ENCODE measurements around the gene TICRR.

TICRR gene

GRCh38 chr15:89667706-89667960 lies 92.4 kb downstream of the TICRR start:
- ATAC-seq (no peak), DNase-seq (ENCODE audit: low spot score in 2 of 2) (no peak)
- H3K27ac Mint-ChIP-seq = no peak overlapping the region
- no peaks in the 10 kb centered on the region for H3K9me3 Mint-ChIP-seq
- no peak overlapping the region for H3K4me3 Mint-ChIP-seq
- H3K36me3 Mint-ChIP-seq = no peaks in the 10 kb centered on the region
- H3K4me1 Mint-ChIP-seq = no peaks in the 10 kb centered on the region

GRCh38 chr15:89668171-89668570 lies 92.9 kb downstream of the TICRR start:
- H3K9me3 Mint-ChIP-seq = no peaks in the 10 kb centered on the region
- ATAC-seq (no peak), DNase-seq (ENCODE audit: low spot score in 2 of 2) (no peak)
- no peaks in the 10 kb centered on the region for H3K4me1 Mint-ChIP-seq
- H3K36me3 Mint-ChIP-seq = no peaks in the 10 kb centered on the region
- H3K4me3 Mint-ChIP-seq = no peak overlapping the region
- H3K27ac Mint-ChIP-seq = no peak overlapping the region

DNA sequence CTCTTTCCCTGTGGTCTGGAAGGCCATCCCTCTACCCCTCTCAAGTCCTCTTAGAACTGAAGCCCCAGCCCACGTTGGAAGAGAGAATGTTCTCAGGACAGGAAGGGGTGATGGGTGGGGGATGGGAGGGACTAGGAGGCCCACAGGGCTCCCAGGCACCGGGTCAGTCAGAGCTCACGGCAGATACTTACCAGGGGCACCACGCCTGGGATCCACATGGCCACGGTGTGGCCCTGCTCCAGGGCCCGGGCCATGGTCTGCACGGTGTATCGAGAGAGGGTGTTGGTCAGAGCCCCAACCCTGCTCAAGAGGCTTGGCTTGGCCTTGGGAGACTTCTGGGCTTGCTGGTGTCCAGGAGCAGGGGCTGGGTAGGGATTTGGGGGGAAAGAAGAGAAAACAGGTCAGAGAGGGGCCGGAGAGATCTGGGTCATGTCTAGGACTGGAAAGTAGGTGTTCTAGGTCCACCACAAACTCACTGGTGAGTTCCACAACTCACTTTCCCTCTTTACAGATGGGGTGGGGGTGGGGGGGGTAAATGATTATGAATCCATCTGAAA lies 94.1 kb downstream of the TICRR start:
- H3K4me1 Mint-ChIP-seq = no peaks in the 10 kb centered on the region
- DNase-seq (ENCODE audit: low spot score in 2 of 2) (no peak), ATAC-seq (no peak)
- H3K36me3 Mint-ChIP-seq = no peaks in the 10 kb centered on the region
- H3K9me3 Mint-ChIP-seq = no peaks in the 10 kb centered on the region
- H3K27ac Mint-ChIP-seq = no peak overlapping the region
- no peak overlapping the region for H3K4me3 Mint-ChIP-seq

DNA sequence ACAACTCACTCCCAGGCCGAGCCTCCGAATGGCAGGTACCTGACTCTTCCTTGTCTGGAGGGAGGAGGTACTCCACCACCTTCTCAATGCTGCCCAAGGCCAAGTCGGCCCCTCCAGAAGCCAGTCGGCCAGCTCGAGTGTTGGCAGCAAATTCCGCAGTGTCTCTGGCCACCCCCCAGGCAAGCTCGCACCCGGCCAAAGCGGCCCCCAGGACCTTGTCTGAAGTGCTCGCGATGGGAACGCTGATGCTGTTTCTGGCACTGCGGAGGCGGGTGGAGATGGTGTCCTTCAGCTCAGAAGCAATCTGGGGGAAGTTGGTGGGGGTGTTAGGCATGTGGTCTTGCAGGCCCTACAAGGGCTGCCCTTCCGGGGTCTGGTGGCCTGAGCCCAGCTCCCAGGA lies 94.7 kb downstream of the TICRR start:
- H3K27ac Mint-ChIP-seq = no peak overlapping the region
- no peak for ATAC-seq
- no peak for DNase-seq (ENCODE audit: low spot score in 2 of 2)
- H3K36me3 Mint-ChIP-seq = no peaks in the 10 kb centered on the region
- H3K4me1 Mint-ChIP-seq = no peaks in the 10 kb centered on the region
- no peaks in the 10 kb centered on the region for H3K9me3 Mint-ChIP-seq
- H3K4me3 Mint-ChIP-seq = no peak overlapping the region

DNA sequence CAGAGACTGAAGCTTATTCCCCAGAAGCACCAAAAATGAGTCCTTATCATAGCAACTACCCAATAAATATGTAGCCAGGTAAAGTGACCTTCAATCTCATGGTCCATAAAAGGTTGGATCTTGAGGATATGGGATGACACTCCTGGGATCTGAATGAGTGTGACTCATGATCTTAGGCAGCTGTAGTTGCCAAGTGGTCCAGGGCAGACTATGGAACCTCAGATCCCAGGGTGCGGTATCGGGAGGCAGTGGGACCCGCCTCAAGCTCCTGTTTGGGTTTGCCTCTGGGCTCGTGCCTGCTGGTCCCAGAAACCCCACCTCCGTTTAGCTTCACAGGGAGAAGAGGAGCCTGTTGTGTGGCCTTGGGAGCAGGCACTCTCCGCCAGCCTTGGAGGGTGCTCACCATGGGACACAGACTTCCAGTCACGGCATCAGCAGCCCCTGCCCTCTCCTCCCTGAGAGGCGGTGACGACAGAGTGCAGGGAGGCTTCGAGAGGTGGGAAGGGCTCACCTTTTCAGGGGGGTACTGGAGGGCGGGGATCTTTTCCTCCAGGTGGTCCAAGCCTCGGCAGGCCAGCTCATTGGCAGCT lies 95.8 kb downstream of the TICRR start:
- no peaks in the 10 kb centered on the region for H3K4me1 Mint-ChIP-seq
- no peaks in the 10 kb centered on the region for H3K9me3 Mint-ChIP-seq
- H3K4me3 Mint-ChIP-seq = no peak overlapping the region
- H3K27ac Mint-ChIP-seq = no peak overlapping the region
- ATAC-seq (no peak), DNase-seq (ENCODE audit: low spot score in 2 of 2) (no peak)
- H3K36me3 Mint-ChIP-seq = no peaks in the 10 kb centered on the region

DNA sequence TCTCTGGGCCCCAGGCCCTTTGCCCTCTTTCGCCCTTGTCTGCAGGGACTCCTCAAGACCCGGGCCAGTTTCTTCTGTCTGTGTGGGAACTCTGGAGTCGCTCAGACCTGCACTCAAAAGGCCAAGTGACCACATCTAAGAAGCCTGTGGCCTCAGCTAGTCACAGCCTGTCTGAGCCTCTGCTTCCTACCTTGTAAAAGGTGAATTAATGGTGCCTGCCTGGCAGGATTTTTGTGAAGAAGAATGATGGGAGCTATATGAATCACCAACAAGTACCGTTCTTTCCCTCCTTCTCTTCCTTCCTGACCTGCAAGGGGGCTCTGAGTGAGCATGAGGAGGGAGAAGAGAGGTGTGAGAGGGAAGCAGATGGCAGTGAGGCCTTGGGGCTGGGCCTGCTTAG lies 96.4 kb downstream of the TICRR start:
- H3K36me3 Mint-ChIP-seq = no peaks in the 10 kb centered on the region
- DNase-seq (ENCODE audit: low spot score in 2 of 2) (no peak), ATAC-seq (no peak)
- no peak overlapping the region for H3K4me3 Mint-ChIP-seq
- H3K9me3 Mint-ChIP-seq = no peaks in the 10 kb centered on the region
- no peak overlapping the region for H3K27ac Mint-ChIP-seq
- no peaks in the 10 kb centered on the region for H3K4me1 Mint-ChIP-seq

DNA sequence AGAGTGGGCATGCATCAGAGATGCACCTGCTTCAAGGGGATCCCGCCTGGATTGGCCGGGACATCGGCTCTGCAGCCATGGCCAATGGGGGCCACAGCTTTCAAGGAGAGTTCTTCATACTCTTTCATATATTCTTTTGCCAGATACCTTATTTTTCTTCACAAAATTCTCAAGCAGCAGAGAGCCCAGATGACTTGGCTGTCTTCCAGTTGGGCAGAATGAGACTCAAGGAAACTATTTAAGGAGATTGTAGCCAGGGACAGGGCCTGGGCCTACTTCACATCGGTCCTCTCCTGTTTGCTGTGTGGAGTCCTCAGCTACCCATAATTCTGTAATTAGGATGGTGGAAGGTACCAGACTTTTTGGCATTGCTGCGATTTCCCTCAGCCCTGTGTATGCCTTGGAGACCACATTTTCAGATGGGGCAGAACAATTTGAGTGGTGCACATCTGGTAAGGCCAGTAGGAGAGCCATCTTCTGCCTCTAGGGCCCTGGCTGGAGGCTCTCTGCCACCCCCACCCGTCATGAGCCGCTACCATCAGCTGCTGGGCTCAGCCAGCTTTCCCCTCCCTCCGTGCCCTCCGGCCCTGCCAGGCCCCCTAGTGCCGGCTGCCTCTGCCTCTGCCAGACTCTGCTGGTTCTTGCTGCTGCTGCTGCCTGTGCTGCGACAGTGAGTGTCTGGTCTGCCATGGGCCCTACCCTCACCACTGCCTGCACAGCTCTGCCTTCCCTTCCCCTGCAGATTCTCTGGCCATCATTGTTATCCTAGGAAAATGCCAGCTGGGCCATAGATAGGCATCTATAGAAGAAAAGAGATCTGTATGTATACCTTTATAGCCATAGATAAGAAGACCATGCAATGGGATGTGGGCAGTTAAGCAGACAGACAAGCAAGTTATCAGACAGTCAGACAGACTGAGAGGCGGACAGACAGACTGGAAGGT lies 97.2 kb downstream of the TICRR start:
- no peaks in the 10 kb centered on the region for H3K36me3 Mint-ChIP-seq
- ATAC-seq (no peak), DNase-seq (ENCODE audit: low spot score in 2 of 2) (no peak)
- H3K4me1 Mint-ChIP-seq = no peaks in the 10 kb centered on the region
- no peaks in the 10 kb centered on the region for H3K9me3 Mint-ChIP-seq
- H3K27ac Mint-ChIP-seq = no peak overlapping the region
- no peak overlapping the region for H3K4me3 Mint-ChIP-seq

- ATAC-seq = peak; percentile 52
- H3K4me3 Mint-ChIP-seq = no peak overlapping the region
These were observed 97.9 kb downstream of the TICRR start for GRCh38 chr15:89673165-89673512.

DNA sequence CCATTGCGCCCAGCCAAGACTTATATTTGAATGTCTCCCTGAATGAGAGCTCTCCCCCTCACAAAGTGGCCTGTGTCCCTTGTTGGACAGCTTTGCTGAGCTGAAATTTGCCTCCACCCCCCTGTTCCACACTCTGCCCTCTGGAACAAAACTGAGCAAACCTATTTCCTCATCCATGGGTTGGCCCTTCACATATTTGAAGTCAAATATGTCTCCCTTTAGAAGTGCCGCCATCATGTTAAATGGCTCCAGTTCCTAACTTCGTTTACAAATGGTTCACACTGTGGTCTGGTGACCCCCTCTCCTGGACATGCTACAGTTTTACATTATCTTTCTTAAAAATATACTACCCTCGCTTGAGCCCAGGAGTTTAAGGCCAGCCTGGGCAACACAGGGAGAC lies 99.3 kb downstream of the TICRR start:
- DNase-seq (ENCODE audit: low spot score in 2 of 2) = no peak
- no peaks in the 10 kb centered on the region for H3K36me3 Mint-ChIP-seq
- ATAC-seq = no peak
- H3K9me3 Mint-ChIP-seq = no peaks in the 10 kb centered on the region
- no peak overlapping the region for H3K27ac Mint-ChIP-seq
- H3K4me1 Mint-ChIP-seq = no peaks in the 10 kb centered on the region
- H3K4me3 Mint-ChIP-seq = no peak overlapping the region

More at GRCh38 chr15:89673165-89673512, 97.9 kb downstream of the TICRR start:
- Mint-ChIP-seq H3K4me1 (no peaks in the 10 kb centered on the region), H3K36me3 (no peaks in the 10 kb centered on the region), H3K27ac (no peak overlapping the region), H3K9me3 (no peaks in the 10 kb centered on the region)
- DNase-seq (ENCODE audit: low spot score in 2 of 2) = peak in 1 of 2 donors; percentile 58

GRCh38 chr15:89675606-89676005 lies 100.3 kb downstream of the TICRR start:
- H3K4me3 Mint-ChIP-seq = no peak overlapping the region
- ATAC-seq = no peak
- H3K4me1 Mint-ChIP-seq = no peaks in the 10 kb centered on the region
- no peaks in the 10 kb centered on the region for H3K36me3 Mint-ChIP-seq
- no peak for DNase-seq (ENCODE audit: low spot score in 2 of 2)
- H3K27ac Mint-ChIP-seq = no peak overlapping the region
- H3K9me3 Mint-ChIP-seq = no peaks in the 10 kb centered on the region

DNA sequence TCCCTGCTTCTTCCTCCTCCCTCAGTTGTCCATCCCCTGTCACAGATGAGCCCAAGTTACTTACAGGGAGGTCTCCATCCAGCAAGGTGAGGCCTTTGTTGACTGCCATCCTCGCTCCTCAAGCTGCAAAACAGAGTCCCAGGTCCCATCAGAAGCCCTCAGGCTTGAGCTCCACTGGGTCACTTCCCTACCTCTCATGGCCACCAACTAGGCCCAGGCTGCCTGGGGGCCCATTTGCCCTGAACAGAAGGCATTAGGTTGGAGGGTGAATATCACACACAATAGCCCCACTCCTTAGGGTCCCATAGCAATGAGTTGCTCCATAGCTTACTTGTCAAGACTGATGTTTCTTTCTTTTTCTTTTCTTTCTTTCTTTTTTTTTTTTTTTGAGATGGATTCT lies 102.1 kb downstream of the TICRR start:
- Mint-ChIP-seq H3K4me3 (no peak overlapping the region), H3K4me1 (no peaks in the 10 kb centered on the region), H3K36me3 (no peaks in the 10 kb centered on the region), H3K27ac (no peak overlapping the region), H3K9me3 (no peaks in the 10 kb centered on the region)
- DNase-seq (ENCODE audit: low spot score in 2 of 2) = no peak
- ATAC-seq = no peak

Measured in stimulated activated effector memory CD8-positive, alpha-beta T cell treated with anti-CD3 and anti-CD28 coated beads, Interleukin-12 subunit alpha, Interleukin-12 subunit beta, amount 100 ng/mL, for 72 hours (primary cell).